A549 (cell line): Measurements from ENCODE around the gene DTHD1. TPM values are rescaled to one million over a fixed set of nuclear protein-coding genes. Genes with fewer than 3 reads are reported as not detected.

Experiments used
- ATAC-seq, 2 experiments: fragments of 200-7000 bp in 1 of 2; fragments of >200 bp in 1 of 2; cut with Nextera tagmentation in 1 of 2; cut with Tn5 transposase in 1 of 2; 3 replicates each; pipeline versions ENCODE4 v1.8.0 to v1.9.1; 2018 to 2020; ENCODE audit warnings: mild to moderate bottlenecking in 1 of 2, moderate library complexity in 1 of 2
- CTCF ChIA-PET: fragments of 300-600 bp; sonication (Branson Sonifier 250); formaldehyde crosslinking; extraction: SDS; loops from one replicate; lab custom pipeline; 2021; ENCODE audit warnings: antibody characterized with exemption, inconsistent platforms; lab: Yijun Ruan, JAX
- POLR2A ChIA-PET: fragments of 350-600 bp; formaldehyde crosslinking; extraction: SDS; loops from one replicate; lab custom pipeline; 2021; ENCODE audit warnings: antibody characterized with exemption, inconsistent platforms; lab: Yijun Ruan, JAX
- DNase-seq, 2 experiments: peaks; one replicate each; pipeline versions ENCODE4 v3.0.0 to v3.0.0-alpha.2; 2011 to 2016; ENCODE audit warnings: low read depth in 1 of 2, low spot score in 1 of 2
- FAIRE-seq: peaks from 2 replicates; lab custom pipeline; 2011; peaks lifted over from hg19 to GRCh38; lab: Jason Lieb, UNC
- H3K27ac ChIP-seq, 2 experiments: fragments of >200 bp; sonication (Bioruptor Twin); formaldehyde crosslinking; 3 replicates each; pipeline ENCODE4 v1.5.1; 2016 to 2017
- H3K4me1 ChIP-seq: fragments of >200 bp; sonication (Bioruptor Twin); formaldehyde crosslinking; 3 replicates; pipeline ENCODE4 v1.6.1; 2016
- H3K4me2 ChIP-seq: fragments of >200 bp; sonication (Bioruptor Twin); formaldehyde crosslinking; 3 replicates; pipeline ENCODE4 v1.6.1; 2016
- H3K4me3 ChIP-seq: fragments of >200 bp; sonication (Bioruptor Twin); formaldehyde crosslinking; 3 replicates; pipeline ENCODE4 v1.5.1; 2016
- H3K9me3 ChIP-seq: fragments of >200 bp; sonication (Bioruptor Twin); formaldehyde crosslinking; 3 replicates; pipeline ENCODE4 v1.6.1; 2016
- EP300 ChIP-seq, 2 experiments: fragments of >200 bp; sonication (Bioruptor Twin); formaldehyde crosslinking; IDR thresholded peaks; 2 replicates in 1 of 2; 3 replicates in 1 of 2; pipeline ENCODE4 v1.6.1; 2016 to 2017
- ESRRA ChIP-seq: fragments of 150-350 bp; IDR thresholded peaks from 2 replicates; pipeline ENCODE4 v1.6.1; 2014; ENCODE audit warnings: mild to moderate bottlenecking, low read length, borderline replicate concordance
- FOSL2 ChIP-seq, 2 experiments: fragments of 450-650 bp in 1 of 2; fragments of >200 bp in 1 of 2; sonication (Bioruptor Twin) in 1 of 2; formaldehyde crosslinking; IDR thresholded peaks; 2 replicates each; pipeline versions ENCODE4 v1.5.0 to v1.6.1; 2016 to 2020; ENCODE audit warnings: mild to moderate bottlenecking in 1 of 2, moderate library complexity in 1 of 2
- GATA3 ChIP-seq: IDR thresholded peaks from 2 replicates; pipeline ENCODE4 v1.6.1; 2012; ENCODE audit warnings: borderline replicate concordance
- HDAC2 ChIP-seq: fragments of 200-600 bp; sonication (generic); IDR thresholded peaks from 2 replicates; pipeline ENCODE4 v1.6.1; 2016
- HOXA7 ChIP-seq: fragments of 250-450 bp; sonication (Bioruptor Pico); IDR thresholded peaks from 2 replicates; pipeline ENCODE4 v1.5.0; 2020; ENCODE audit warnings: mild to moderate bottlenecking, moderate library complexity
- KDM1A ChIP-seq: fragments of 200-600 bp; sonication (generic); IDR thresholded peaks from 2 replicates; pipeline ENCODE4 v1.6.1; 2016; ENCODE audit warnings: low read depth, mild to moderate bottlenecking
- KDM5A ChIP-seq: fragments of 200-600 bp; sonication (generic); IDR thresholded peaks from 2 replicates; pipeline ENCODE4 v1.6.1; 2016; ENCODE audit warnings: antibody characterized with exemption, mild to moderate bottlenecking
- MYC ChIP-seq: IDR thresholded peaks from 2 replicates; pipeline ENCODE4 v1.6.1; 2012; ENCODE audit warnings: mild to moderate bottlenecking, inconsistent platforms, low read length, improper control_type of control experiment, borderline replicate concordance
- NPAS2 ChIP-seq: fragments of 250-450 bp; sonication (Bioruptor Pico); IDR thresholded peaks from 2 replicates; pipeline ENCODE4 v1.8.0; 2022; ENCODE audit warnings: mild to moderate bottlenecking, moderate library complexity, borderline replicate concordance
- NR3C1 ChIP-seq: fragments of >200 bp; sonication (Bioruptor Twin); formaldehyde crosslinking; IDR thresholded peaks from 3 replicates; pipeline ENCODE4 v1.6.1; 2017
- RCOR1 ChIP-seq: fragments of 150-350 bp; IDR thresholded peaks from 2 replicates; pipeline ENCODE4 v1.6.1; 2014; ENCODE audit warnings: antibody characterized with exemption, low read length, low read depth
- RNF2 ChIP-seq: fragments of 200-600 bp; sonication (generic); IDR thresholded peaks from 2 replicates; pipeline ENCODE4 v1.6.1; 2016; ENCODE audit warnings: low read depth, mild to moderate bottlenecking, antibody characterized with exemption, moderate library complexity, borderline replicate concordance
- SREBF2 ChIP-seq: fragments of 450-650 bp; IDR thresholded peaks from 2 replicates; pipeline ENCODE4 v1.6.1; 2014; ENCODE audit warnings: mild to moderate bottlenecking, moderate library complexity
- TFCP2L1 ChIP-seq: fragments of 250-450 bp; sonication (Bioruptor Pico); IDR thresholded peaks from 2 replicates; pipeline ENCODE4 v1.5.0; 2021; ENCODE audit warnings: mild to moderate bottlenecking
- ZC3H11A ChIP-seq: fragments of 450-650 bp; IDR thresholded peaks from 2 replicates; pipeline ENCODE4 v1.6.1; 2014; ENCODE audit warnings: antibody characterized with exemption, mild to moderate bottlenecking
- WGBS: methylation state at CpG from one replicate; pipeline ENCODE4 v1.1.6; 2017; ENCODE audit errors: missing lambda C conversion rate; 5-methylcytosine and 5-hydroxymethylcytosine counted together
- polyA plus RNA-seq, 4 experiments: library from polyadenylated mRNA; depleted of rRNA in 3 of 4; stranded (reverse); fragments of >200 nt; fragmentation: RNase III in 1 of 4; extraction: RNeasy Plus Mini Kit Qiagen cat#74134 plus additional on column Dnase treatment in 1 of 4; gene quantifications; 2 replicates in 3 of 4; 3 replicates in 1 of 4; pipeline ENCODE4 v1.2.3, GENCODE V29; 2011 to 2017
- TF ChIP-seq, protein P1 (sequence below): fragments of 200-600 bp; sonication (generic); IDR thresholded peaks from 2 replicates; pipeline ENCODE4 v1.6.1; 2016; ENCODE audit warnings: antibody characterized with exemption, mild to moderate bottlenecking, moderate library complexity
- TF ChIP-seq, protein P2 (sequence below): IDR thresholded peaks from 2 replicates; pipeline ENCODE4 v1.6.1; 2012
- TF ChIP-seq, protein P3 (sequence below): fragments of 450-650 bp; IDR thresholded peaks from 2 replicates; pipeline ENCODE4 v1.6.1; 2014; ENCODE audit warnings: antibody characterized with exemption
- TF ChIP-seq, protein P4 (sequence below): fragments of 250-450 bp; sonication (Bioruptor Pico); IDR thresholded peaks from 2 replicates; pipeline ENCODE4 v1.5.0; 2020; ENCODE audit warnings: low read depth, mild to moderate bottlenecking, moderate library complexity

Gene DTHD1
- polyA plus RNA-seq, 2 of the 4 experiments (the other 2 are of a cell fraction): not detected

DNA sequence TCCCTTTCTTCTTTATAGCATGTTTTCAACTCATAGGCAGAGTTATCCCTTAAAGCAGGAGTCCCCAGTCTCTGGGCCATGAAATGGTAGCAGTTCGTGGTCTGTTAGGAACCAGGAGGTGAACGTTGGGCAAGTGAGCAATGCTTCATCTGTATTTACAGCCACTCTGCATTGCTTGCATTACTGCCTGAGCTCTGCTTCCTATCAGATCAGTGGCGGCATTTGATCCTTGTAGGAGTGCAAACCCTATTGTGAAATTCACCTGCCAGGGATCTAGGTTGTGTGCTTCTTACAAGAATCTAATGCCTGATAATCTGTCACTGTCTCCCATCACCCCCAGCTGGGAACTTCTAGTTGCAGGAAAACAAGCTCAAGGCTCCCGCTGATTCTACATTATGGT lies 39.8 kb downstream of the DTHD1 start (continued):
- no peak for TF ChIP-seq KDM5A
- no peak for TF ChIP-seq KDM1A

DNA sequence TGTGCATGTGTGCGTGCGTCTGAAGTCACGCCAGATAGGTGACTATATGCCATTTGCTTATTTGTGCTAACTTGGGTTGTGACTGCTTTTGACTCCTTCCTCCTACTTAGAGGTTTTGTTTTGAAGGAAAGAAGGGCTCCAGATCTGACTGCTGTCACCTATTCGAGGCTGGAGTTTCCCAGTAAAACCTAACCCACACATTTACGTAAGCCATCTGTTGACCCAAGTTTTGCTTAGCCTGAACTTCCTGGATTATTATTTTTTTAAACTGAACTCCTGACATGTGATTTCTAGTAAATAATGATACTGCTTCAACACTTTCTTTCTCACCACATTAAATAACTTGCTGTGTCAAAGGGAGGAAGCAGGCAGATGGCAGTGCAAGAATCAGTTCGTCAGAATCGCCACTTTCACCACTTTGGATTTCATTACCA lies 41.5 kb downstream of the DTHD1 start:
- no peak for ATAC-seq
- WGBS: 49% methylated on average over 7 of the region's 7 CpGs
- Histone ChIP-seq H3K4me1 (no peaks in the 10 kb centered on the region), H3K4me3 (no peak overlapping the region), H3K9me3 (no peaks in the 10 kb centered on the region), H3K4me2 (no peak overlapping the region), H3K27ac (no peak overlapping the region)
- TF ChIP-seq HDAC2 (no peak), FOSL2 (IDR thresholded peaks at IDR 0.05) (no peak), FOSL2 (CRISPR knock-in tag; IDR thresholded peaks at IDR 0.05) (no peak), RCOR1 (no peak), GATA3 (no peak), EP300 (IDR thresholded peaks at IDR 0.05) (no peak), TFCP2L1 (CRISPR knock-in tag) (no peak), MYC (no peak), ESRRA (no peak), ZC3H11A (no peak), NPAS2 (CRISPR knock-in tag) (no peak), SREBF2 (no peak), RNF2 (no peak), HOXA7 (CRISPR knock-in tag) (no peak), NR3C1 (no peak)
- TF ChIP-seq, protein P1, sequence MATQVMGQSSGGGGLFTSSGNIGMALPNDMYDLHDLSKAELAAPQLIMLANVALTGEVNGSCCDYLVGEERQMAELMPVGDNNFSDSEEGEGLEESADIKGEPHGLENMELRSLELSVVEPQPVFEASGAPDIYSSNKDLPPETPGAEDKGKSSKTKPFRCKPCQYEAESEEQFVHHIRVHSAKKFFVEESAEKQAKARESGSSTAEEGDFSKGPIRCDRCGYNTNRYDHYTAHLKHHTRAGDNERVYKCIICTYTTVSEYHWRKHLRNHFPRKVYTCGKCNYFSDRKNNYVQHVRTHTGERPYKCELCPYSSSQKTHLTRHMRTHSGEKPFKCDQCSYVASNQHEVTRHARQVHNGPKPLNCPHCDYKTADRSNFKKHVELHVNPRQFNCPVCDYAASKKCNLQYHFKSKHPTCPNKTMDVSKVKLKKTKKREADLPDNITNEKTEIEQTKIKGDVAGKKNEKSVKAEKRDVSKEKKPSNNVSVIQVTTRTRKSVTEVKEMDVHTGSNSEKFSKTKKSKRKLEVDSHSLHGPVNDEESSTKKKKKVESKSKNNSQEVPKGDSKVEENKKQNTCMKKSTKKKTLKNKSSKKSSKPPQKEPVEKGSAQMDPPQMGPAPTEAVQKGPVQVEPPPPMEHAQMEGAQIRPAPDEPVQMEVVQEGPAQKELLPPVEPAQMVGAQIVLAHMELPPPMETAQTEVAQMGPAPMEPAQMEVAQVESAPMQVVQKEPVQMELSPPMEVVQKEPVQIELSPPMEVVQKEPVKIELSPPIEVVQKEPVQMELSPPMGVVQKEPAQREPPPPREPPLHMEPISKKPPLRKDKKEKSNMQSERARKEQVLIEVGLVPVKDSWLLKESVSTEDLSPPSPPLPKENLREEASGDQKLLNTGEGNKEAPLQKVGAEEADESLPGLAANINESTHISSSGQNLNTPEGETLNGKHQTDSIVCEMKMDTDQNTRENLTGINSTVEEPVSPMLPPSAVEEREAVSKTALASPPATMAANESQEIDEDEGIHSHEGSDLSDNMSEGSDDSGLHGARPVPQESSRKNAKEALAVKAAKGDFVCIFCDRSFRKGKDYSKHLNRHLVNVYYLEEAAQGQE: no peak
- TF ChIP-seq, protein P2, sequence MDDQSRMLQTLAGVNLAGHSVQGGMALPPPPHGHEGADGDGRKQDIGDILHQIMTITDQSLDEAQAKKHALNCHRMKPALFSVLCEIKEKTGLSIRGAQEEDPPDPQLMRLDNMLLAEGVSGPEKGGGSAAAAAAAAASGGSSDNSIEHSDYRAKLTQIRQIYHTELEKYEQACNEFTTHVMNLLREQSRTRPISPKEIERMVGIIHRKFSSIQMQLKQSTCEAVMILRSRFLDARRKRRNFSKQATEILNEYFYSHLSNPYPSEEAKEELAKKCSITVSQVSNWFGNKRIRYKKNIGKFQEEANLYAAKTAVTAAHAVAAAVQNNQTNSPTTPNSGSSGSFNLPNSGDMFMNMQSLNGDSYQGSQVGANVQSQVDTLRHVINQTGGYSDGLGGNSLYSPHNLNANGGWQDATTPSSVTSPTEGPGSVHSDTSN: no peak
- TF ChIP-seq, protein P3, sequence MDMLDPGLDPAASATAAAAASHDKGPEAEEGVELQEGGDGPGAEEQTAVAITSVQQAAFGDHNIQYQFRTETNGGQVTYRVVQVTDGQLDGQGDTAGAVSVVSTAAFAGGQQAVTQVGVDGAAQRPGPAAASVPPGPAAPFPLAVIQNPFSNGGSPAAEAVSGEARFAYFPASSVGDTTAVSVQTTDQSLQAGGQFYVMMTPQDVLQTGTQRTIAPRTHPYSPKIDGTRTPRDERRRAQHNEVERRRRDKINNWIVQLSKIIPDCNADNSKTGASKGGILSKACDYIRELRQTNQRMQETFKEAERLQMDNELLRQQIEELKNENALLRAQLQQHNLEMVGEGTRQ: no peak
- TF ChIP-seq, protein P4, sequence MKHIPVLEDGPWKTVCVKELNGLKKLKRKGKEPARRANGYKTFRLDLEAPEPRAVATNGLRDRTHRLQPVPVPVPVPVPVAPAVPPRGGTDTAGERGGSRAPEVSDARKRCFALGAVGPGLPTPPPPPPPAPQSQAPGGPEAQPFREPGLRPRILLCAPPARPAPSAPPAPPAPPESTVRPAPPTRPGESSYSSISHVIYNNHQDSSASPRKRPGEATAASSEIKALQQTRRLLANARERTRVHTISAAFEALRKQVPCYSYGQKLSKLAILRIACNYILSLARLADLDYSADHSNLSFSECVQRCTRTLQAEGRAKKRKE (CRISPR knock-in tag): no peak
- ChIA-PET CTCF (no interaction called here), POLR2A (no interaction called here)
- no peak for DNase-seq
- no peak for FAIRE-seq
